A549 (cell line): ENCODE measurements around the gene MAPKAPK2. TPM values are rescaled to one million over a fixed set of nuclear protein-coding genes. Genes with fewer than 3 reads are reported as not detected.

ENCODE experiments used
- ATAC-seq, 2 experiments: fragments of 200-7000 bp in 1 of 2; fragments of >200 bp in 1 of 2; cut with Nextera tagmentation in 1 of 2; cut with Tn5 transposase in 1 of 2; 3 replicates each; pipeline versions ENCODE4 v1.8.0 to v1.9.1; 2018 to 2020; ENCODE audit warnings: mild to moderate bottlenecking in 1 of 2, moderate library complexity in 1 of 2
- CTCF ChIA-PET: fragments of 300-600 bp; sonication (Branson Sonifier 250); formaldehyde crosslinking; extraction: SDS; loops from one replicate; lab custom pipeline; 2021; ENCODE audit warnings: antibody characterized with exemption, inconsistent platforms; lab: Yijun Ruan, JAX
- POLR2A ChIA-PET: fragments of 350-600 bp; formaldehyde crosslinking; extraction: SDS; loops from one replicate; lab custom pipeline; 2021; ENCODE audit warnings: antibody characterized with exemption, inconsistent platforms; lab: Yijun Ruan, JAX
- DNase-seq, 2 experiments: peaks; one replicate each; pipeline versions ENCODE4 v3.0.0 to v3.0.0-alpha.2; 2011 to 2016; ENCODE audit warnings: low read depth in 1 of 2, low spot score in 1 of 2
- FAIRE-seq: peaks from 2 replicates; lab custom pipeline; 2011; peaks lifted over from hg19 to GRCh38; lab: Jason Lieb, UNC
- H3K27ac ChIP-seq, 2 experiments: fragments of >200 bp; sonication (Bioruptor Twin); formaldehyde crosslinking; 3 replicates each; pipeline ENCODE4 v1.5.1; 2016 to 2017
- H3K4me1 ChIP-seq: fragments of >200 bp; sonication (Bioruptor Twin); formaldehyde crosslinking; 3 replicates; pipeline ENCODE4 v1.6.1; 2016
- H3K4me2 ChIP-seq: fragments of >200 bp; sonication (Bioruptor Twin); formaldehyde crosslinking; 3 replicates; pipeline ENCODE4 v1.6.1; 2016
- H3K4me3 ChIP-seq: fragments of >200 bp; sonication (Bioruptor Twin); formaldehyde crosslinking; 3 replicates; pipeline ENCODE4 v1.5.1; 2016
- H3K9me3 ChIP-seq: fragments of >200 bp; sonication (Bioruptor Twin); formaldehyde crosslinking; 3 replicates; pipeline ENCODE4 v1.6.1; 2016
- BCL3 ChIP-seq: fragments of >200 bp; sonication (Bioruptor Twin); formaldehyde crosslinking; IDR thresholded peaks from 3 replicates; pipeline ENCODE4 v1.6.1; 2016
- EHF ChIP-seq: fragments of 250-450 bp; sonication (Bioruptor Pico); IDR thresholded peaks from 2 replicates; pipeline ENCODE4 v1.5.0; 2020; ENCODE audit warnings: mild to moderate bottlenecking
- EHMT2 ChIP-seq: fragments of 200-600 bp; sonication (generic); IDR thresholded peaks from 2 replicates; pipeline ENCODE4 v1.6.1; 2016; ENCODE audit warnings: antibody characterized with exemption, low read depth, mild to moderate bottlenecking, moderate library complexity
- HDAC2 ChIP-seq: fragments of 200-600 bp; sonication (generic); IDR thresholded peaks from 2 replicates; pipeline ENCODE4 v1.6.1; 2016
- HMGXB4 ChIP-seq: fragments of 250-450 bp; sonication (Bioruptor Pico); IDR thresholded peaks from 2 replicates; pipeline ENCODE4 v1.5.0; 2021; ENCODE audit warnings: mild to moderate bottlenecking, moderate library complexity, borderline replicate concordance
- HOXB13 ChIP-seq: fragments of 250-450 bp; sonication (Bioruptor Pico); IDR thresholded peaks from 2 replicates; pipeline ENCODE4 v1.5.0; 2020; ENCODE audit warnings: low read depth, mild to moderate bottlenecking, moderate library complexity
- HOXB5 ChIP-seq: fragments of 250-450 bp; sonication (Bioruptor Pico); IDR thresholded peaks from 2 replicates; pipeline ENCODE4 v1.5.0; 2020; ENCODE audit warnings: mild to moderate bottlenecking, moderate library complexity
- MAX ChIP-seq: IDR thresholded peaks from 2 replicates; pipeline ENCODE4 v1.6.1; 2012
- NR3C1 ChIP-seq: fragments of >200 bp; sonication (Bioruptor Twin); formaldehyde crosslinking; IDR thresholded peaks from 3 replicates; pipeline ENCODE4 v1.6.1; 2017
- RAD21 ChIP-seq, 2 experiments: fragments of >200 bp in 1 of 2; sonication (Bioruptor Twin) in 1 of 2; formaldehyde crosslinking in 1 of 2; IDR thresholded peaks in 1 of 2; conservative IDR thresholded peaks in 1 of 2; 2 replicates in 1 of 2; 3 replicates in 1 of 2; pipeline ENCODE4 v1.6.1; 2012 to 2018; ENCODE audit warnings: inconsistent platforms in 1 of 2
- RFX5 ChIP-seq: fragments of 450-650 bp; IDR thresholded peaks from 2 replicates; pipeline ENCODE4 v1.7.1; 2014; ENCODE audit warnings: antibody characterized with exemption, mild to moderate bottlenecking, moderate library complexity
- USF2 ChIP-seq: fragments of 450-650 bp; IDR thresholded peaks from 2 replicates; pipeline ENCODE4 v1.6.1; 2014; ENCODE audit warnings: antibody characterized with exemption
- ZC3H11A ChIP-seq: fragments of 450-650 bp; IDR thresholded peaks from 2 replicates; pipeline ENCODE4 v1.6.1; 2014; ENCODE audit warnings: antibody characterized with exemption, mild to moderate bottlenecking
- ZFP36 ChIP-seq: fragments of 450-650 bp; IDR thresholded peaks from 2 replicates; pipeline ENCODE4 v1.6.1; 2014; ENCODE audit warnings: borderline replicate concordance; ENCODE audit not compliant: partially characterized antibody
- WGBS: methylation state at CpG from one replicate; pipeline ENCODE4 v1.1.6; 2017; ENCODE audit errors: missing lambda C conversion rate; 5-methylcytosine and 5-hydroxymethylcytosine counted together
- polyA plus RNA-seq, 4 experiments: library from polyadenylated mRNA; depleted of rRNA in 3 of 4; stranded (reverse); fragments of >200 nt; fragmentation: RNase III in 1 of 4; extraction: RNeasy Plus Mini Kit Qiagen cat#74134 plus additional on column Dnase treatment in 1 of 4; gene quantifications; 2 replicates in 3 of 4; 3 replicates in 1 of 4; pipeline ENCODE4 v1.2.3, GENCODE V29; 2011 to 2017

The MAPKAPK2 gene
- polyA plus RNA-seq, 2 of the 4 experiments (the other 2 are of a cell fraction) = 37.2 to 43.0 TPM

GRCh38 chr1:206666954-206667665 is 17.6 kb upstream of the MAPKAPK2 start:
- Histone ChIP-seq H3K4me1 (peaks cover 10% of the 10 kb centered on the region), H3K27ac (no peak overlapping the region), H3K4me2 (no peak overlapping the region), H3K9me3 (no peaks in the 10 kb centered on the region), H3K4me3 (no peak overlapping the region)
- WGBS = 73% methylated on average over 5 of the region's 5 CpGs
- no peak for DNase-seq
- POLR2A ChIA-PET = interaction anchor here (0.7 kb wide), 1 partner anchor 40 kb away, joined by 5 read pairs; no protein-coding TSS in a partner anchor
- FAIRE-seq = no peak
- CTCF ChIA-PET = interaction anchor here (1.0 to 19.9 kb wide), 12 partner anchors 8 to 315 kb away, joined by 3 to 452 read pairs (median 8); partner anchors contain the start of genes DYRK3 and EIF2D
- no peak for ATAC-seq
- TF ChIP-seq HDAC2 = no peak

- no peak for FAIRE-seq
- no peak overlapping the region for H3K4me3 ChIP-seq
- no peaks in the 10 kb centered on the region for H3K9me3 ChIP-seq
- DNase-seq = no peak
- POLR2A ChIA-PET = no interaction called here
- WGBS = 39% methylated on average over 2 of the region's 2 CpGs
- TF ChIP-seq HOXB13 (CRISPR knock-in tag) = no peak
- no peak for TF ChIP-seq NR3C1
- TF ChIP-seq HDAC2 = no peak
- no peak for TF ChIP-seq BCL3
- no peak for TF ChIP-seq USF2
- no peak for TF ChIP-seq EHMT2
- TF ChIP-seq HOXB5 (CRISPR knock-in tag) = no peak
- H3K27ac ChIP-seq = no peak overlapping the region
- no peak overlapping the region for H3K4me2 ChIP-seq
- CTCF ChIA-PET = interaction anchor here (1.0 to 19.9 kb wide), 7 partner anchors 13 to 314 kb away, joined by 3 to 452 read pairs (median 8); partner anchors contain the start of genes DYRK3 and EIF2D
- peaks cover 19% of the 10 kb centered on the region for H3K4me1 ChIP-seq
- ATAC-seq = no peak
Observed at GRCh38 chr1:206668351-206668750, 16.4 kb upstream of the MAPKAPK2 start.

GRCh38 chr1:206668874-206669410 is 15.8 kb upstream of the MAPKAPK2 start:
- WGBS = 83% methylated on average over 6 of the region's 6 CpGs
- FAIRE-seq = no peak

GRCh38 chr1:206672011-206672688 is 12.6 kb upstream of the MAPKAPK2 start:
- WGBS = 75% methylated on average over 8 of the region's 8 CpGs
- ChIA-PET POLR2A (interaction anchor here (1.4 kb wide), 1 partner anchor 12 kb away, joined by 3 read pairs; no protein-coding TSS in a partner anchor), CTCF (interaction anchor here (0.6 to 6.6 kb wide), 5 partner anchors 7 to 145 kb away, joined by 3 to 97 read pairs (median 4); partner anchors contain the start of gene DYRK3)
- Histone ChIP-seq H3K9me3 (no peaks in the 10 kb centered on the region), H3K4me1 (peaks cover 29% of the 10 kb centered on the region), H3K4me2 (no peak overlapping the region), H3K27ac (no peak overlapping the region), H3K4me3 (no peak overlapping the region)
- TF ChIP-seq RAD21 (conservative IDR thresholded peaks at IDR 0.05 in 1 of 2, IDR thresholded peaks at IDR 0.05 in 1 of 2) (no peak), EHF (CRISPR knock-in tag) (no peak), HMGXB4 (CRISPR knock-in tag) (no peak), MAX (no peak), RFX5 (no peak)
- DNase-seq (no peak), ATAC-seq (no peak), FAIRE-seq (no peak)

More at GRCh38 chr1:206668874-206669410, 15.8 kb upstream of the MAPKAPK2 start:
- POLR2A ChIA-PET = interaction anchor here (1.9 kb wide), 1 partner anchor 15 kb away, joined by 5 read pairs; no protein-coding TSS in a partner anchor
- CTCF ChIA-PET = interaction anchor here (0.6 to 19.9 kb wide), 9 partner anchors 13 to 668 kb away, joined by 3 to 452 read pairs (median 6); partner anchors contain the start of genes DYRK3 and EIF2D
- DNase-seq (no peak), ATAC-seq (no peak)
- Histone ChIP-seq H3K4me3 (no peak overlapping the region), H3K4me1 (peaks cover 15% of the 10 kb centered on the region), H3K9me3 (no peaks in the 10 kb centered on the region), H3K27ac (no peak overlapping the region), H3K4me2 (no peak overlapping the region)
- TF ChIP-seq ZFP36 (no peak), ZC3H11A (peak; percentile 82)
